Measurements from ENCODE around the gene MCOLN1.
"Not testable (repeated sequence)": the region's sequence is repeated elsewhere in the genome, so short reads cannot be mapped to it uniquely, and the experiment has no call there.

MCOLN1 gene

GRCh38 chr19:7534531-7535046 lies 12.2 kb downstream of the MCOLN1 start:
- Histone ChIP-seq H3K4me1 (no peaks in the 10 kb centered on the region), H3K9ac (peak overlapping the region; percentile 2), H3K27me3 (ENCODE audit: control insufficient read depth, insufficient read depth, low read length) (no peaks in the 10 kb centered on the region), H3K27ac (peak overlapping the region; percentile 86), H2AFZ (peak overlapping the region; percentile 91), H3K4me2 (ENCODE audit: low read length) (peak overlapping the region; percentile 61), H3K36me3 (ENCODE audit: control insufficient read depth, insufficient read depth, low read length) (no peaks in the 10 kb centered on the region), H3K9me3 (ENCODE audit: control insufficient read depth, low read length) (no peaks in the 10 kb centered on the region), H3K79me2 (no peaks in the 10 kb centered on the region), H3K4me3 (ENCODE audit: low read depth, low read length) (peak overlapping the region; percentile 59)
- TF ChIP-seq CTCF (IDR thresholded peaks at IDR 0.05): no peak

GRCh38 chr19:7535047-7535997 lies 12.9 kb downstream of the MCOLN1 start, which contains the start of gene PNPLA6:
TSS of gene PNPLA6 (plus strand) at chr19:7535717. CDS start at chr19:7535789, 72 bp downstream.
- peak within 1 kb of the TSS; percentile 2 for H3K9ac ChIP-seq
- no peaks in the 10 kb centered on the region for H3K27me3 ChIP-seq (ENCODE audit: control insufficient read depth, insufficient read depth, low read length)
- H3K9me3 ChIP-seq (ENCODE audit: control insufficient read depth, low read length): no peaks in the 10 kb centered on the region
- H3K36me3 ChIP-seq (ENCODE audit: control insufficient read depth, insufficient read depth, low read length): no peaks in the 10 kb centered on the region
- H3K4me3 ChIP-seq (ENCODE audit: low read depth, low read length): peak within 1 kb of the TSS; percentile 59
- peak within 1 kb of the TSS; percentile 91 for H2AFZ ChIP-seq
- TF ChIP-seq CTCF (IDR thresholded peaks at IDR 0.05): no peak
- H3K4me2 ChIP-seq (ENCODE audit: low read length): peak within 1 kb of the TSS; percentile 61
- no peaks in the 10 kb centered on the region for H3K79me2 ChIP-seq
- H3K4me1 ChIP-seq: no peaks in the 10 kb centered on the region
- H3K27ac ChIP-seq: peak within 1 kb of the TSS; percentile 86

GRCh38 chr19:7535998-7536695 lies 13.7 kb downstream of the MCOLN1 start:
- Histone ChIP-seq H3K9ac (no peak overlapping the region), H3K79me2 (no peaks in the 10 kb centered on the region), H2AFZ (peak overlapping the region; percentile 91), H3K4me2 (ENCODE audit: low read length) (peak overlapping the region; percentile 61), H3K36me3 (ENCODE audit: control insufficient read depth, insufficient read depth, low read length) (no peaks in the 10 kb centered on the region), H3K4me1 (no peaks in the 10 kb centered on the region), H3K27me3 (ENCODE audit: control insufficient read depth, insufficient read depth, low read length) (no peaks in the 10 kb centered on the region), H3K4me3 (ENCODE audit: low read depth, low read length) (peak overlapping the region; percentile 59), H3K9me3 (ENCODE audit: control insufficient read depth, low read length) (no peaks in the 10 kb centered on the region), H3K27ac (peak overlapping the region; percentile 86)
- no peak for TF ChIP-seq CTCF (IDR thresholded peaks at IDR 0.05)

GRCh38 chr19:7538990-7539389 lies 16.6 kb downstream of the MCOLN1 start:
- not testable (repeated sequence) for H3K4me3 ChIP-seq (ENCODE audit: low read depth, low read length); H3K9ac ChIP-seq; H2AFZ ChIP-seq; H3K4me2 ChIP-seq (ENCODE audit: low read length); H3K27ac ChIP-seq; H3K27me3 ChIP-seq (ENCODE audit: control insufficient read depth, insufficient read depth, low read length); H3K4me1 ChIP-seq; H3K9me3 ChIP-seq (ENCODE audit: control insufficient read depth, low read length); H3K79me2 ChIP-seq; H3K36me3 ChIP-seq (ENCODE audit: control insufficient read depth, insufficient read depth, low read length)

- H3K4me3 ChIP-seq (ENCODE audit: low read depth, low read length): no peak overlapping the region
- no peaks in the 10 kb centered on the region for H3K79me2 ChIP-seq
- no peak overlapping the region for H3K27ac ChIP-seq
- H3K9me3 ChIP-seq (ENCODE audit: control insufficient read depth, low read length): no peaks in the 10 kb centered on the region
- no peak overlapping the region for H3K9ac ChIP-seq
- no peak overlapping the region for H2AFZ ChIP-seq
- TF ChIP-seq CTCF (IDR thresholded peaks at IDR 0.05): no peak
- H3K27me3 ChIP-seq (ENCODE audit: control insufficient read depth, insufficient read depth, low read length): no peaks in the 10 kb centered on the region
- no peaks in the 10 kb centered on the region for H3K36me3 ChIP-seq (ENCODE audit: control insufficient read depth, insufficient read depth, low read length)
- no peaks in the 10 kb centered on the region for H3K4me1 ChIP-seq
- H3K4me2 ChIP-seq (ENCODE audit: low read length): no peak overlapping the region
Observed at GRCh38 chr19:7539827-7540425, 17.5 kb downstream of the MCOLN1 start.

Data from parathyroid adenoma (tissue), 2 donors.